HCT116 (cell line): ENCODE measurements around the gene TFF2. TPM values are rescaled to one million over a fixed set of nuclear protein-coding genes. Genes with fewer than 3 reads are reported as not detected.

Experiments
- ATAC-seq: fragments of 200-7000 bp; cut with Tn5 transposase; 2 replicates; pipeline ENCODE4 v1.9.1; 2020; ENCODE audit warnings: mild to moderate bottlenecking, moderate library complexity
- BruUV-seq: library from RNA; stranded (reverse); fragments of 400-500 nt; replicated peaks from 2 replicates; lab custom pipeline; 2021; lab: Mats Ljungman, UMichigan
- CTCF ChIA-PET: fragments of 300-600 bp; sonication (Branson Sonifier 250); formaldehyde crosslinking; loops from one replicate; lab custom pipeline; 2021; ENCODE audit warnings: antibody characterized with exemption; lab: Charles Lee
- POLR2A ChIA-PET: fragments of 300-600, 350-600 bp; sonication (Branson Sonifier 250); formaldehyde crosslinking; loops from one replicate; lab custom pipeline; 2021; ENCODE audit warnings: antibody characterized with exemption; lab: Charles Lee
- RAD21 ChIA-PET, 2 experiments: fragments of 300-600 bp; sonication (Branson Sonifier 250); formaldehyde crosslinking; loops; one replicate each; lab custom pipeline; 2023; ENCODE audit warnings: low total read pairs in 2 of 2; ENCODE audit not compliant: uncharacterized antibody in 2 of 2, unreplicated experiment in 2 of 2, low non-redundant PET in 1 of 2; lab: Charles Lee
- DNase-seq: peaks from one replicate; pipeline ENCODE4 v3.0.0-alpha.2; 2010; ENCODE audit warnings: low read depth, low spot score
- H2AFZ ChIP-seq: fragments of 200-600 bp; shearing (Covaris generic), sonication (generic); 2 replicates; pipeline ENCODE4 v1.6.1; 2017; ENCODE audit warnings: low read depth, mixed run types, mixed read lengths, antibody characterized with exemption, low read length; ENCODE audit not compliant: poor library complexity, severe bottlenecking
- H3K27ac ChIP-seq: 2 replicates; pipeline ENCODE4 v1.5.1; 2012; ENCODE audit warnings: low read depth, low read length
- H3K27me3 ChIP-seq: fragments of 200-600 bp; sonication (generic); 2 replicates; pipeline ENCODE4 v1.6.1; 2016; ENCODE audit warnings: mixed run types, low read length, mixed read lengths; ENCODE audit not compliant: insufficient read depth
- H3K36me3 ChIP-seq, 2 experiments: fragments of 200-500 bp in 1 of 2; fragments of 200-600 bp in 1 of 2; sonication (Bioruptor generic) in 1 of 2; sonication (generic) in 1 of 2; 2 replicates each; pipeline versions ENCODE4 v1.5.1 to v1.6.1; 2014 to 2016; ENCODE audit warnings: low read length in 2 of 2, inconsistent platforms in 1 of 2, mixed read lengths in 1 of 2, mixed run types in 1 of 2; ENCODE audit not compliant: insufficient read depth in 2 of 2, control insufficient read depth in 1 of 2
- H3K4me1 ChIP-seq, 2 experiments: fragments of 200-600 bp in 1 of 2; sonication (generic) in 1 of 2; 2 replicates each; pipeline versions ENCODE4 v1.5.1 to v1.6.1; 2012 to 2017; ENCODE audit warnings: low read length in 2 of 2, inconsistent platforms in 1 of 2, mild to moderate bottlenecking in 1 of 2, mixed read lengths in 1 of 2, mixed run types in 1 of 2, moderate library complexity in 1 of 2; ENCODE audit not compliant: insufficient read depth in 2 of 2, control insufficient read depth in 1 of 2
- H3K4me2 ChIP-seq: fragments of 200-600 bp; sonication (generic); 2 replicates; pipeline ENCODE4 v1.6.1; 2017; ENCODE audit warnings: mixed run types, low read length, mixed read lengths
- H3K4me3 ChIP-seq, 2 experiments: fragments of 200-600 bp in 1 of 2; sonication (generic) in 1 of 2; replicated peaks in 1 of 2; 2 replicates each; pipeline ENCODE4 v1.5.1; 2011 to 2016; ENCODE audit warnings: low read length in 2 of 2, control low read depth in 1 of 2, low read depth in 1 of 2, mild to moderate bottlenecking in 1 of 2, mixed read lengths in 1 of 2, mixed run types in 1 of 2
- H3K79me2 ChIP-seq: fragments of 200-600 bp; sonication (generic); 2 replicates; pipeline ENCODE4 v1.6.1; 2017; ENCODE audit warnings: mild to moderate bottlenecking, mixed run types, low read length, moderate library complexity, mixed read lengths; ENCODE audit not compliant: insufficient read depth
- H3K9ac ChIP-seq: fragments of 200-600 bp; sonication (generic); 2 replicates; pipeline ENCODE4 v1.6.1; 2016; ENCODE audit warnings: low read length, mixed read lengths
- H3K9me2 ChIP-seq: fragments of 200-600 bp; sonication (generic), shearing (Covaris generic); 2 replicates; pipeline ENCODE4 v1.6.1; 2017; ENCODE audit warnings: mixed run types, mild to moderate bottlenecking, moderate library complexity; ENCODE audit not compliant: insufficient read depth
- H3K9me3 ChIP-seq, 2 experiments: fragments of 200-500 bp in 1 of 2; fragments of 200-600 bp in 1 of 2; sonication (Bioruptor generic) in 1 of 2; sonication (generic) in 1 of 2; 2 replicates each; pipeline ENCODE4 v1.6.1; 2014 to 2017; ENCODE audit warnings: low read length in 2 of 2, mixed read lengths in 2 of 2, inconsistent platforms in 1 of 2, low read depth in 1 of 2, mild to moderate bottlenecking in 1 of 2, mixed run types in 1 of 2, moderate library complexity in 1 of 2; ENCODE audit not compliant: control insufficient read depth in 1 of 2, insufficient read depth in 1 of 2
- H4K20me1 ChIP-seq: fragments of 200-600 bp; sonication (generic), shearing (Covaris generic); 2 replicates; pipeline ENCODE4 v1.6.1; 2017; ENCODE audit warnings: mixed run types, mild to moderate bottlenecking, moderate library complexity; ENCODE audit not compliant: insufficient read depth
- EGR1 ChIP-seq: IDR thresholded peaks from 2 replicates; pipeline ENCODE4 v1.6.1; 2012; ENCODE audit warnings: low read depth
- ELF1 ChIP-seq: IDR thresholded peaks from 2 replicates; pipeline ENCODE4 v1.6.1; 2012; ENCODE audit warnings: low read depth, borderline replicate concordance
- FOSL1 ChIP-seq: IDR thresholded peaks from 2 replicates; pipeline ENCODE4 v1.6.1; 2012; ENCODE audit warnings: low read depth
- POLR2A ChIP-seq: IDR thresholded peaks from 2 replicates; pipeline ENCODE4 v1.7.0; 2011; ENCODE audit warnings: borderline replicate concordance; ENCODE audit not compliant: insufficient read depth, insufficient read length; ENCODE audit errors: extremely low read depth
- POLR2AphosphoS5 ChIP-seq: IDR thresholded peaks from 2 replicates; pipeline ENCODE4 v1.6.1; 2011; ENCODE audit warnings: mild to moderate bottlenecking, low read depth, low read length, moderate library complexity
- RAD21 ChIP-seq: IDR thresholded peaks from 2 replicates; pipeline ENCODE4 v1.6.1; 2012; ENCODE audit warnings: low read depth, mild to moderate bottlenecking
- TCF7L2 ChIP-seq: IDR thresholded peaks from 2 replicates; pipeline ENCODE4 v1.7.0; 2011; ENCODE audit warnings: borderline replicate concordance, inconsistent platforms; ENCODE audit not compliant: insufficient read depth, insufficient read length; ENCODE audit errors: extremely low read depth
- intact Hi-C: fragments of 100-400 bp; cut with micrococcal nuclease; formaldehyde crosslinking; loops from 2 replicates; pipeline ENCODE4 v1.10.0; 2022
- total RNA-seq: library from RNA; stranded (reverse); gene quantifications from one replicate; pipeline ENCODE4 v1.2.1, GENCODE V29; 2021; ENCODE audit not compliant: unreplicated experiment
- TF ChIP-seq, protein P1 (sequence below): IDR thresholded peaks from 2 replicates; pipeline ENCODE4 v1.6.1; 2012; ENCODE audit warnings: low read depth
- TF ChIP-seq, protein P2 (sequence below), 3 experiments: fragments of 200-600 bp in 1 of 3; sonication (generic) in 1 of 3; IDR thresholded peaks in 2 of 3; conservative IDR thresholded peaks in 1 of 3; 2 replicates each; pipeline ENCODE4 v1.5.1; 2012 to 2017; ENCODE audit warnings: low read depth in 2 of 3, low read length in 2 of 3, antibody characterized with exemption in 1 of 3, borderline replicate concordance in 1 of 3, control low read depth in 1 of 3, mild to moderate bottlenecking in 1 of 3, mixed read lengths in 1 of 3, mixed run types in 1 of 3, moderate library complexity in 1 of 3; ENCODE audit not compliant: insufficient read depth in 1 of 3
- TF ChIP-seq, protein P3 (sequence below): IDR thresholded peaks from 2 replicates; pipeline ENCODE4 v1.6.1; 2012
- TF ChIP-seq, protein P4 (sequence below): IDR thresholded peaks from 2 replicates; pipeline ENCODE4 v1.6.1; 2012

The TFF2 gene
- total RNA-seq, 1 experiment from 2014 or later = not detected

DNA sequence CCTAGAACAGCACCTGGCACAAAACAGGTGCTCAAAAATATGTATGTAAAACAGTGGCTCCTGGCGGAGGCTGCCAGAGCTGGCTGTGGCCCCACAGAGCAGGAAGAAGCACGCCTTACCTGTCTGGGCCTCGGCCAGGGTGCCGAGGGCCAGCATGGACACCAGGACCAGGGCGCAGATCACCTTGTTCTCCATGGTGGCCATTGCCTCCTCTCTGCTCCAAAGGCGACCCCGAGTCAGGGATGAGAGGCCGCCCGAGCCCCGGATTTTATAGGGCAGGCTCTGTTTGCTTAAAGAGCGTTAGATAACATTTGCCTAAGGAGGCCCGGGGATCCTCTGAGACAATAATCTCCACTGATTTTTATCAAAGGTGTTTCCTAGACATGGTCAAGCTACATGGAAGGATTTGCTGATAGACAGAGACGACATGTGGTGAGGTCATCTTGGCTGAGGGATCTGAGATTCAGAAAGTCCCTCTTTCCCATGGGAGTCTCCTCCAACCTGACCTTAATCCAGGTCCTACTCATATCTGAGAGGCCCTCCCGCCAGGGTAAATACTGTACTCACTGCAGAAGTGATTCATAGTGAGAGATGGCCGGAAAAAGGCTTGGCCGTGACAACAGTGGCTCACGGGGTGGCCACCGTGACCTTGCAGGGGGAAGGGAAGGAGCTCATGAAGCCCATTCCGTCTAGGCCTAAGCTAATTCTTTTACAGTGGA, 15.7 kb upstream of the TFF2 start, which contains the start of gene TFF1:
Gene TFF1, minus strand, starts transcription at position 244 of the 719 bp plus-strand sequence. Its CDS starts 40 bp downstream, at position 204.
- Histone ChIP-seq H3K79me2 (no peaks in the 10 kb centered on the region), H2AFZ (no peak within 1 kb of the TSS), H3K36me3 (no peaks in the 10 kb centered on the region), H3K4me3 (no peak within 1 kb of the TSS), H3K9me3 (no peaks in the 10 kb centered on the region), H3K27me3 (no peaks in the 10 kb centered on the region), H3K9ac (no peak within 1 kb of the TSS), H4K20me1 (no peaks in the 10 kb centered on the region), H3K27ac (no peak within 1 kb of the TSS), H3K4me1 (no peaks in the 10 kb centered on the region), H3K9me2 (no peaks in the 10 kb centered on the region), H3K4me2 (no peak within 1 kb of the TSS)
- no peak for DNase-seq
- ATAC-seq = no peak
- ChIA-PET POLR2A (no interaction called here), RAD21 (no interaction called here), CTCF (interaction anchor here (2.5 kb wide), 1 partner anchor 15 kb away, joined by 9 read pairs; no protein-coding TSS in a partner anchor)
- intact Hi-C loops = no loop called here
- BruUV-seq = no TSS peak
- no peak for TF ChIP-seq RAD21

GRCh38 chr21:42365770-42366169, 15.0 kb upstream of the TFF2 start:
- Histone ChIP-seq H3K9me2 (no peaks in the 10 kb centered on the region), H3K27ac (no peak overlapping the region), H3K4me1 (no peaks in the 10 kb centered on the region), H4K20me1 (no peaks in the 10 kb centered on the region), H3K4me3 (no peak overlapping the region), H3K4me2 (no peak overlapping the region), H3K36me3 (no peaks in the 10 kb centered on the region), H2AFZ (no peak overlapping the region), H3K27me3 (no peaks in the 10 kb centered on the region), H3K9ac (no peak overlapping the region), H3K9me3 (no peaks in the 10 kb centered on the region), H3K79me2 (no peaks in the 10 kb centered on the region)
- BruUV-seq = no TSS peak
- no peak for DNase-seq
- ATAC-seq = no peak
- ChIA-PET CTCF (no interaction called here), RAD21 (no interaction called here), POLR2A (no interaction called here)
- TF ChIP-seq, protein P1, sequence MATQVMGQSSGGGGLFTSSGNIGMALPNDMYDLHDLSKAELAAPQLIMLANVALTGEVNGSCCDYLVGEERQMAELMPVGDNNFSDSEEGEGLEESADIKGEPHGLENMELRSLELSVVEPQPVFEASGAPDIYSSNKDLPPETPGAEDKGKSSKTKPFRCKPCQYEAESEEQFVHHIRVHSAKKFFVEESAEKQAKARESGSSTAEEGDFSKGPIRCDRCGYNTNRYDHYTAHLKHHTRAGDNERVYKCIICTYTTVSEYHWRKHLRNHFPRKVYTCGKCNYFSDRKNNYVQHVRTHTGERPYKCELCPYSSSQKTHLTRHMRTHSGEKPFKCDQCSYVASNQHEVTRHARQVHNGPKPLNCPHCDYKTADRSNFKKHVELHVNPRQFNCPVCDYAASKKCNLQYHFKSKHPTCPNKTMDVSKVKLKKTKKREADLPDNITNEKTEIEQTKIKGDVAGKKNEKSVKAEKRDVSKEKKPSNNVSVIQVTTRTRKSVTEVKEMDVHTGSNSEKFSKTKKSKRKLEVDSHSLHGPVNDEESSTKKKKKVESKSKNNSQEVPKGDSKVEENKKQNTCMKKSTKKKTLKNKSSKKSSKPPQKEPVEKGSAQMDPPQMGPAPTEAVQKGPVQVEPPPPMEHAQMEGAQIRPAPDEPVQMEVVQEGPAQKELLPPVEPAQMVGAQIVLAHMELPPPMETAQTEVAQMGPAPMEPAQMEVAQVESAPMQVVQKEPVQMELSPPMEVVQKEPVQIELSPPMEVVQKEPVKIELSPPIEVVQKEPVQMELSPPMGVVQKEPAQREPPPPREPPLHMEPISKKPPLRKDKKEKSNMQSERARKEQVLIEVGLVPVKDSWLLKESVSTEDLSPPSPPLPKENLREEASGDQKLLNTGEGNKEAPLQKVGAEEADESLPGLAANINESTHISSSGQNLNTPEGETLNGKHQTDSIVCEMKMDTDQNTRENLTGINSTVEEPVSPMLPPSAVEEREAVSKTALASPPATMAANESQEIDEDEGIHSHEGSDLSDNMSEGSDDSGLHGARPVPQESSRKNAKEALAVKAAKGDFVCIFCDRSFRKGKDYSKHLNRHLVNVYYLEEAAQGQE = no peak
- TF ChIP-seq, protein P2, sequence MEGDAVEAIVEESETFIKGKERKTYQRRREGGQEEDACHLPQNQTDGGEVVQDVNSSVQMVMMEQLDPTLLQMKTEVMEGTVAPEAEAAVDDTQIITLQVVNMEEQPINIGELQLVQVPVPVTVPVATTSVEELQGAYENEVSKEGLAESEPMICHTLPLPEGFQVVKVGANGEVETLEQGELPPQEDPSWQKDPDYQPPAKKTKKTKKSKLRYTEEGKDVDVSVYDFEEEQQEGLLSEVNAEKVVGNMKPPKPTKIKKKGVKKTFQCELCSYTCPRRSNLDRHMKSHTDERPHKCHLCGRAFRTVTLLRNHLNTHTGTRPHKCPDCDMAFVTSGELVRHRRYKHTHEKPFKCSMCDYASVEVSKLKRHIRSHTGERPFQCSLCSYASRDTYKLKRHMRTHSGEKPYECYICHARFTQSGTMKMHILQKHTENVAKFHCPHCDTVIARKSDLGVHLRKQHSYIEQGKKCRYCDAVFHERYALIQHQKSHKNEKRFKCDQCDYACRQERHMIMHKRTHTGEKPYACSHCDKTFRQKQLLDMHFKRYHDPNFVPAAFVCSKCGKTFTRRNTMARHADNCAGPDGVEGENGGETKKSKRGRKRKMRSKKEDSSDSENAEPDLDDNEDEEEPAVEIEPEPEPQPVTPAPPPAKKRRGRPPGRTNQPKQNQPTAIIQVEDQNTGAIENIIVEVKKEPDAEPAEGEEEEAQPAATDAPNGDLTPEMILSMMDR (IDR thresholded peaks at IDR 0.05 in 2 of 3, conservative IDR thresholded peaks at IDR 0.05 in 1 of 3; ENCODE audit: borderline replicate concordance in 1 of 3, insufficient read depth in 1 of 3, low read depth in 2 of 3, low read length in 2 of 3) = no peak
- TF ChIP-seq RAD21 = no peak
- TF ChIP-seq FOSL1 = no peak
- TF ChIP-seq, protein P3, sequence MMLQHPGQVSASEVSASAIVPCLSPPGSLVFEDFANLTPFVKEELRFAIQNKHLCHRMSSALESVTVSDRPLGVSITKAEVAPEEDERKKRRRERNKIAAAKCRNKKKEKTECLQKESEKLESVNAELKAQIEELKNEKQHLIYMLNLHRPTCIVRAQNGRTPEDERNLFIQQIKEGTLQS = no peak
- no peak for TF ChIP-seq ELF1
- no peak for TF ChIP-seq POLR2A
- no peak for TF ChIP-seq POLR2AphosphoS5
- TF ChIP-seq EGR1 = no peak
- TF ChIP-seq, protein P4, sequence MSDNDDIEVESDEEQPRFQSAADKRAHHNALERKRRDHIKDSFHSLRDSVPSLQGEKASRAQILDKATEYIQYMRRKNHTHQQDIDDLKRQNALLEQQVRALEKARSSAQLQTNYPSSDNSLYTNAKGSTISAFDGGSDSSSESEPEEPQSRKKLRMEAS = no peak
- TF ChIP-seq TCF7L2 = no peak
- intact Hi-C loops = no loop called here
